K562 (cell line): Measurements from ENCODE around the gene MRFAP1. TPM values are rescaled to one million over a fixed set of nuclear protein-coding genes. Genes with fewer than 3 reads are reported as not detected.
A peak's percentile ranks its signal among the peaks of the same experiment; 100 is the strongest.

ENCODE experiments used
- CREB1 ChIP-seq, 2 experiments: sonication (generic) in 1 of 2; formaldehyde crosslinking in 1 of 2; IDR thresholded peaks; 2 replicates each; pipeline versions ENCODE4 v1.6.1 to v1.8.0; 2012 to 2022; ENCODE audit warnings: inconsistent platforms in 1 of 2, mild to moderate bottlenecking in 1 of 2, missing genetic modification reagents in 1 of 2, moderate library complexity in 1 of 2
- ETV1 ChIP-seq: fragments of 450-650 bp; conservative IDR thresholded peaks from 2 replicates; pipeline ENCODE4 v1.6.1; 2016; ENCODE audit warnings: missing genetic modification characterization, control low read depth, low read depth, missing compliant biosample characterization
- FOXK2 ChIP-seq, 2 experiments: fragments of 450-650 bp; IDR thresholded peaks in 1 of 2; conservative IDR thresholded peaks in 1 of 2; 2 replicates each; pipeline ENCODE4 v1.6.1; 2016; ENCODE audit warnings: low read depth in 2 of 2, mild to moderate bottlenecking in 1 of 2
- GATAD2A ChIP-seq: fragments of 450-650 bp; IDR thresholded peaks from 2 replicates; pipeline ENCODE4 v1.6.1; 2017
- HMG20B ChIP-seq: fragments of 250-450 bp; sonication (Bioruptor Pico); IDR thresholded peaks from 2 replicates; pipeline ENCODE4 v1.5.0; 2021; ENCODE audit warnings: mild to moderate bottlenecking
- HMGN3 ChIP-seq: IDR thresholded peaks from 2 replicates; pipeline ENCODE4 v1.6.1; 2011; ENCODE audit warnings: borderline replicate concordance, low read depth, mild to moderate bottlenecking, mixed read lengths, low read length; ENCODE audit not compliant: insufficient read length; ENCODE audit errors: extremely low read depth
- MYC ChIP-seq, 2 experiments: fragments of 250-450 bp in 1 of 2; sonication (Bioruptor Pico) in 1 of 2; IDR thresholded peaks; 2 replicates each; pipeline versions ENCODE4 v1.5.1 to v1.6.1; 2012 to 2021; ENCODE audit warnings: low read depth in 2 of 2, borderline replicate concordance in 1 of 2, improper control_type of control experiment in 1 of 2, low read length in 1 of 2, mild to moderate bottlenecking in 1 of 2, moderate library complexity in 1 of 2
- NR3C1 ChIP-seq: sonication (generic); formaldehyde crosslinking; IDR thresholded peaks from 2 replicates; pipeline ENCODE4 v1.8.1; 2022; ENCODE audit warnings: missing genetic modification reagents
- POLR3G ChIP-seq: IDR thresholded peaks from 2 replicates; pipeline ENCODE4 v1.6.1; 2011; ENCODE audit not compliant: insufficient read length, insufficient replicate concordance; ENCODE audit errors: extremely low read depth
- TSC22D4 ChIP-seq: fragments of 450-650 bp; IDR thresholded peaks from 2 replicates; pipeline ENCODE4 v1.6.1; 2016; ENCODE audit warnings: missing genetic modification characterization, missing biosample characterization, control low read depth
- ZBTB1 ChIP-seq: sonication (generic); formaldehyde crosslinking; IDR thresholded peaks from 2 replicates; pipeline ENCODE4 v1.8.1; 2023; ENCODE audit warnings: missing genetic modification reagents, low read depth, mild to moderate bottlenecking, borderline replicate concordance
- ZNF197 ChIP-seq: fragments of 200-800 bp; sonication (Bioruptor generic); IDR thresholded peaks from 2 replicates; pipeline ENCODE4 v1.6.1; 2016; ENCODE audit warnings: low read depth, missing genetic modification characterization, missing compliant biosample characterization
- ZNF274 ChIP-seq: IDR thresholded peaks from 2 replicates; pipeline ENCODE4 v1.6.1; 2011; ENCODE audit warnings: low read depth, mild to moderate bottlenecking, low read length, moderate library complexity, borderline replicate concordance
- ZNF717 ChIP-seq: fragments of 250-450 bp; sonication (Bioruptor Pico); IDR thresholded peaks from 2 replicates; pipeline ENCODE4 v1.5.0; 2021
- polyA plus RNA-seq, 8 experiments: library from polyadenylated mRNA; depleted of rRNA in 4 of 8; stranded (reverse) in 5 of 8; unstranded in 3 of 8; fragments of >200 nt; fragmentation: Nextera tagmentation in 2 of 8; fragmentation: Illumina TruSeq in 1 of 8; extraction: Ambion mirVana in 2 of 8; extraction: Trizol in 1 of 8; gene quantifications; 2 replicates each; pipeline versions ENCODE4 v1.2.1 to v1.2.3, GENCODE V29; 2011 to 2014; ENCODE audit warnings: inconsistent platforms in 1 of 8, missing spikeins in 1 of 8
- total RNA-seq, 7 experiments: library from RNA; depleted of rRNA in 6 of 7; stranded (reverse); fragments of >200 nt in 6 of 7; fragmentation: Illumina TruSeq in 2 of 7; extraction: Trizol in 2 of 7; gene quantifications; 2 replicates each; pipeline versions ENCODE4 v1.2.1 to v1.2.3, GENCODE V29; 2011 to 2021; ENCODE audit warnings: low replicate concordance in 1 of 7
- TF ChIP-seq, protein P1 (sequence below): fragments of 250-450 bp; sonication (Bioruptor Pico); IDR thresholded peaks from 2 replicates; pipeline ENCODE4 v1.8.0; 2021; ENCODE audit warnings: moderate library complexity, mild to moderate bottlenecking, inconsistent platforms
- TF ChIP-seq, protein P2 (sequence below): fragments of 250-450 bp; sonication (Bioruptor Pico); IDR thresholded peaks from 2 replicates; pipeline ENCODE4 v1.8.0; 2021; ENCODE audit warnings: moderate library complexity, mild to moderate bottlenecking, inconsistent platforms
- TF ChIP-seq, protein P3 (sequence below): fragments of 250-450 bp; sonication (Bioruptor Pico); IDR thresholded peaks from 2 replicates; pipeline ENCODE4 v1.4.0; 2020; ENCODE audit warnings: mild to moderate bottlenecking, moderate library complexity, borderline replicate concordance
- TF ChIP-seq, protein P4 (sequence below): sonication (generic); formaldehyde crosslinking; IDR thresholded peaks from 2 replicates; pipeline ENCODE4 v1.8.1; 2022; ENCODE audit warnings: missing genetic modification reagents

Gene MRFAP1
- total and polyA plus RNA-seq, 9 of the 15 experiments (the other 6 are each of a cell fraction or from before 2014, with no cell fraction given) = 46.0 to 270 (median 151) TPM

DNA sequence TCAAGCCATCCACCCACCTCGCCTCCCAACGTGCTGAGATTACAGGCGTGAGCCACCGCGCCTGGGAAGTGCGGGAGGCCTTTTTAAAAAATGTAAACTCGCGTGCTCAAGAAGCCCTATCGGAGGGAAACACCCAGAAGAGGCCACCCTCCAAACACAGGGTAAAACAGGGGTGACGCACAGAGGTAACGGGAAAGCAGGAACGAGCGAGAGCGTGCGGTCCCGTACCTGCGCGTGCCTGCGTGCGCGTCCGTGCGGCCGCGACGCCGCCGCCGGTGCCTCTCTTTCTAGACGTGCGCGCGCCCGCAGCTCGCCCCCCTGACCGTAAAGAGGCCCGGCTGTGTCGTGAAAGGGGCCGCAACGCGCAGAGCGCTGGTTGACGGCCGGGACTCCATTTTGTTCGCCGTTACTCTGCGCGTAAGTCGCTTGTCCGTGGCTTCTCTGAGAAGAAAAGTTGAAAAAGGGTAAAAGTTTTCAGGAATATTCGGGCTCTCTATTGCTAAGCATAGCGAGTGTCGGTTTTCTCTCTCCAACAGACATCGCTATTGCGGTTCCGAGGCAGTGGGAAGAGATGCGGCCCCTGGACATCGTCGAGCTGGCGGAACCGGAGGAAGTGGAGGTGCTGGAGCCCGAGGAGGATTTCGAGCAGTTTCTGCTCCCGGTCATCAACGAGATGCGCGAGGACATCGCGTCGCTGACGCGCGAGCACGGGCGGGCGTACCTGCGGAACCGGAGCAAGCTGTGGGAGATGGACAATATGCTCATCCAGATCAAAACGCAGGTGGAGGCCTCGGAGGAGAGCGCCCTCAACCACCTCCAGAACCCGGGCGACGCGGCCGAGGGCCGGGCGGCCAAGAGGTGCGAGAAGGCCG, at the start of gene MRFAP1 (continued):
- TF ChIP-seq, protein P1, sequence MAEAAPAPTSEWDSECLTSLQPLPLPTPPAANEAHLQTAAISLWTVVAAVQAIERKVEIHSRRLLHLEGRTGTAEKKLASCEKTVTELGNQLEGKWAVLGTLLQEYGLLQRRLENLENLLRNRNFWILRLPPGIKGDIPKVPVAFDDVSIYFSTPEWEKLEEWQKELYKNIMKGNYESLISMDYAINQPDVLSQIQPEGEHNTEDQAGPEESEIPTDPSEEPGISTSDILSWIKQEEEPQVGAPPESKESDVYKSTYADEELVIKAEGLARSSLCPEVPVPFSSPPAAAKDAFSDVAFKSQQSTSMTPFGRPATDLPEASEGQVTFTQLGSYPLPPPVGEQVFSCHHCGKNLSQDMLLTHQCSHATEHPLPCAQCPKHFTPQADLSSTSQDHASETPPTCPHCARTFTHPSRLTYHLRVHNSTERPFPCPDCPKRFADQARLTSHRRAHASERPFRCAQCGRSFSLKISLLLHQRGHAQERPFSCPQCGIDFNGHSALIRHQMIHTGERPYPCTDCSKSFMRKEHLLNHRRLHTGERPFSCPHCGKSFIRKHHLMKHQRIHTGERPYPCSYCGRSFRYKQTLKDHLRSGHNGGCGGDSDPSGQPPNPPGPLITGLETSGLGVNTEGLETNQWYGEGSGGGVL = no peak
- TF ChIP-seq, protein P2, sequence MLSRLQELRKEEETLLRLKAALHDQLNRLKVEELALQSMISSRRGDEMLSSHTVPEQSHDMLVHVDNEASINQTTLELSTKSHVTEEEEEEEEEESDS = no peak
- TF ChIP-seq ZNF274 (no peak), HMG20B (CRISPR knock-in tag) (no peak), TSC22D4 (tag) (no peak), ZBTB1 (CRISPR knock-in tag) (0 out of 2 replicates have a peak, but pooled peaks have one; percentile 19), ZNF197 (peak; percentile 93), ETV1 (tag) (no peak; the same call in 1 of the 2 replicates), CREB1 (IDR thresholded peaks at IDR 0.05) (peak; percentile 74), CREB1 (CRISPR knock-in tag; IDR thresholded peaks at IDR 0.05) (peak; percentile 70), POLR3G (no peak), FOXK2 (conservative IDR thresholded peaks at IDR 0.05 in 1 of 2, IDR thresholded peaks at IDR 0.05 in 1 of 2; ENCODE audit: low read depth in 2 of 2) (peak; percentile 61 to 76; a peak in 3 of 4 replicates), HMGN3 (peak; percentile 86), MYC (IDR thresholded peaks at IDR 0.05; ENCODE audit: low read depth, low read length) (peak; percentile 92), MYC (CRISPR knock-in tag; IDR thresholded peaks at IDR 0.05; ENCODE audit: borderline replicate concordance, low read depth) (peak; percentile 67; the same call in 1 of the 2 replicates), GATAD2A (no peak), ZNF717 (CRISPR knock-in tag) (no peak), NR3C1 (peak; percentile 40; the same call in 1 of the 2 replicates)
- TF ChIP-seq, protein P3, sequence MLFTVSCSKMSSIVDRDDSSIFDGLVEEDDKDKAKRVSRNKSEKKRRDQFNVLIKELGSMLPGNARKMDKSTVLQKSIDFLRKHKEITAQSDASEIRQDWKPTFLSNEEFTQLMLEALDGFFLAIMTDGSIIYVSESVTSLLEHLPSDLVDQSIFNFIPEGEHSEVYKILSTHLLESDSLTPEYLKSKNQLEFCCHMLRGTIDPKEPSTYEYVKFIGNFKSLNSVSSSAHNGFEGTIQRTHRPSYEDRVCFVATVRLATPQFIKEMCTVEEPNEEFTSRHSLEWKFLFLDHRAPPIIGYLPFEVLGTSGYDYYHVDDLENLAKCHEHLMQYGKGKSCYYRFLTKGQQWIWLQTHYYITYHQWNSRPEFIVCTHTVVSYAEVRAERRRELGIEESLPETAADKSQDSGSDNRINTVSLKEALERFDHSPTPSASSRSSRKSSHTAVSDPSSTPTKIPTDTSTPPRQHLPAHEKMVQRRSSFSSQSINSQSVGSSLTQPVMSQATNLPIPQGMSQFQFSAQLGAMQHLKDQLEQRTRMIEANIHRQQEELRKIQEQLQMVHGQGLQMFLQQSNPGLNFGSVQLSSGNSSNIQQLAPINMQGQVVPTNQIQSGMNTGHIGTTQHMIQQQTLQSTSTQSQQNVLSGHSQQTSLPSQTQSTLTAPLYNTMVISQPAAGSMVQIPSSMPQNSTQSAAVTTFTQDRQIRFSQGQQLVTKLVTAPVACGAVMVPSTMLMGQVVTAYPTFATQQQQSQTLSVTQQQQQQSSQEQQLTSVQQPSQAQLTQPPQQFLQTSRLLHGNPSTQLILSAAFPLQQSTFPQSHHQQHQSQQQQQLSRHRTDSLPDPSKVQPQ (CRISPR knock-in tag) = no peak
- TF ChIP-seq, protein P4, sequence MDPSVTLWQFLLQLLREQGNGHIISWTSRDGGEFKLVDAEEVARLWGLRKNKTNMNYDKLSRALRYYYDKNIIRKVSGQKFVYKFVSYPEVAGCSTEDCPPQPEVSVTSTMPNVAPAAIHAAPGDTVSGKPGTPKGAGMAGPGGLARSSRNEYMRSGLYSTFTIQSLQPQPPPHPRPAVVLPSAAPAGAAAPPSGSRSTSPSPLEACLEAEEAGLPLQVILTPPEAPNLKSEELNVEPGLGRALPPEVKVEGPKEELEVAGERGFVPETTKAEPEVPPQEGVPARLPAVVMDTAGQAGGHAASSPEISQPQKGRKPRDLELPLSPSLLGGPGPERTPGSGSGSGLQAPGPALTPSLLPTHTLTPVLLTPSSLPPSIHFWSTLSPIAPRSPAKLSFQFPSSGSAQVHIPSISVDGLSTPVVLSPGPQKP (CRISPR knock-in tag) = no peak
